ENCODE measurements around the gene UBN2. TPM values are rescaled to one million over a fixed set of nuclear protein-coding genes. Genes with fewer than 3 reads are reported as not detected.
"Not testable (repeated sequence)": the region's sequence is repeated elsewhere in the genome, so short reads cannot be mapped to it uniquely, and the experiment has no call there.

Gene UBN2
- total RNA-seq, 1 experiment from 2014 or later, result 39.0 TPM

DNA sequence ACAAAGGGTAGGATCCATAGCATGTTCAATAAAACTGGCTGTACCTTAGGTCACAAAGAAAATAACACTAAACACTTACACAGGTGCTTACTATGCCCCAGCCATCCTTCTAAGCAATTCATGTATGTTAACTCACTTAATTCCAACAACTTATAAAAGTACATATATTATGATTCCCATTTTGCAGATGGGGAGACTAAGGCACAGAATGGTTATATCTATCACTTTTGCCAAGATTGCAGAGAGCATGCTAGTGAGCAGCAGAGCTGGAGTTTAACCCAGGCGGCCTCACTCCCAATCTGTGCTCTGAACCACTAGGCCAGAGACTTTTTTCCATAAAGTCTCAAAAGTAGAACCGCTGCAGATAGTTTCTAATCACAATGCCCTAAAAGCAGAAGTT is 18.9 kb upstream of the UBN2 start:
- DNase-seq (ENCODE audit: low spot score) (no peak), ATAC-seq (no peak)
- H3K27ac Mint-ChIP-seq, result no peak overlapping the region
- H3K4me1 Mint-ChIP-seq, result no peaks in the 10 kb centered on the region
- H3K9me3 Mint-ChIP-seq, result peaks cover 5% of the 10 kb centered on the region
- no peak overlapping the region for H3K4me3 Mint-ChIP-seq
- ChIA-PET POLR2A (no interaction called here), CTCF (no interaction called here)
- peaks cover under 1% of the 10 kb centered on the region; the same call in 1 of the 2 replicates for H3K36me3 Mint-ChIP-seq
- TF ChIP-seq ZNF232 (CRISPR knock-in tag; IDR thresholded peaks at IDR 0.05), result no peak
- TF ChIP-seq, protein P1, sequence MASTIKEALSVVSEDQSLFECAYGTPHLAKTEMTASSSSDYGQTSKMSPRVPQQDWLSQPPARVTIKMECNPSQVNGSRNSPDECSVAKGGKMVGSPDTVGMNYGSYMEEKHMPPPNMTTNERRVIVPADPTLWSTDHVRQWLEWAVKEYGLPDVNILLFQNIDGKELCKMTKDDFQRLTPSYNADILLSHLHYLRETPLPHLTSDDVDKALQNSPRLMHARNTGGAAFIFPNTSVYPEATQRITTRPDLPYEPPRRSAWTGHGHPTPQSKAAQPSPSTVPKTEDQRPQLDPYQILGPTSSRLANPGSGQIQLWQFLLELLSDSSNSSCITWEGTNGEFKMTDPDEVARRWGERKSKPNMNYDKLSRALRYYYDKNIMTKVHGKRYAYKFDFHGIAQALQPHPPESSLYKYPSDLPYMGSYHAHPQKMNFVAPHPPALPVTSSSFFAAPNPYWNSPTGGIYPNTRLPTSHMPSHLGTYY (CRISPR knock-in tag; IDR thresholded peaks at IDR 0.05), result no peak
- TF ChIP-seq ETV6 (CRISPR knock-in tag; IDR thresholded peaks at IDR 0.05), result no peak
- TF ChIP-seq, protein P2, sequence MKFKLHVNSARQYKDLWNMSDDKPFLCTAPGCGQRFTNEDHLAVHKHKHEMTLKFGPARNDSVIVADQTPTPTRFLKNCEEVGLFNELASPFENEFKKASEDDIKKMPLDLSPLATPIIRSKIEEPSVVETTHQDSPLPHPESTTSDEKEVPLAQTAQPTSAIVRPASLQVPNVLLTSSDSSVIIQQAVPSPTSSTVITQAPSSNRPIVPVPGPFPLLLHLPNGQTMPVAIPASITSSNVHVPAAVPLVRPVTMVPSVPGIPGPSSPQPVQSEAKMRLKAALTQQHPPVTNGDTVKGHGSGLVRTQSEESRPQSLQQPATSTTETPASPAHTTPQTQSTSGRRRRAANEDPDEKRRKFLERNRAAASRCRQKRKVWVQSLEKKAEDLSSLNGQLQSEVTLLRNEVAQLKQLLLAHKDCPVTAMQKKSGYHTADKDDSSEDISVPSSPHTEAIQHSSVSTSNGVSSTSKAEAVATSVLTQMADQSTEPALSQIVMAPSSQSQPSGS (CRISPR knock-in tag; IDR thresholded peaks at IDR 0.05; ENCODE audit: borderline replicate concordance, low read depth), result no peak
- TF ChIP-seq, protein P3, sequence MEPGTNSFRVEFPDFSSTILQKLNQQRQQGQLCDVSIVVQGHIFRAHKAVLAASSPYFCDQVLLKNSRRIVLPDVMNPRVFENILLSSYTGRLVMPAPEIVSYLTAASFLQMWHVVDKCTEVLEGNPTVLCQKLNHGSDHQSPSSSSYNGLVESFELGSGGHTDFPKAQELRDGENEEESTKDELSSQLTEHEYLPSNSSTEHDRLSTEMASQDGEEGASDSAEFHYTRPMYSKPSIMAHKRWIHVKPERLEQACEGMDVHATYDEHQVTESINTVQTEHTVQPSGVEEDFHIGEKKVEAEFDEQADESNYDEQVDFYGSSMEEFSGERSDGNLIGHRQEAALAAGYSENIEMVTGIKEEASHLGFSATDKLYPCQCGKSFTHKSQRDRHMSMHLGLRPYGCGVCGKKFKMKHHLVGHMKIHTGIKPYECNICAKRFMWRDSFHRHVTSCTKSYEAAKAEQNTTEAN (CRISPR knock-in tag; IDR thresholded peaks at IDR 0.05), result no peak
- no peak for TF ChIP-seq GTF2I (CRISPR knock-in tag; conservative IDR thresholded peaks at IDR 0.05)
- no peak for TF ChIP-seq SMAD3 (CRISPR knock-in tag; IDR thresholded peaks at IDR 0.05; ENCODE audit: borderline replicate concordance)
- TF ChIP-seq, protein P4, sequence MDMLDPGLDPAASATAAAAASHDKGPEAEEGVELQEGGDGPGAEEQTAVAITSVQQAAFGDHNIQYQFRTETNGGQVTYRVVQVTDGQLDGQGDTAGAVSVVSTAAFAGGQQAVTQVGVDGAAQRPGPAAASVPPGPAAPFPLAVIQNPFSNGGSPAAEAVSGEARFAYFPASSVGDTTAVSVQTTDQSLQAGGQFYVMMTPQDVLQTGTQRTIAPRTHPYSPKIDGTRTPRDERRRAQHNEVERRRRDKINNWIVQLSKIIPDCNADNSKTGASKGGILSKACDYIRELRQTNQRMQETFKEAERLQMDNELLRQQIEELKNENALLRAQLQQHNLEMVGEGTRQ (CRISPR knock-in tag; IDR thresholded peaks at IDR 0.05), result no peak
- TF ChIP-seq, protein P5, sequence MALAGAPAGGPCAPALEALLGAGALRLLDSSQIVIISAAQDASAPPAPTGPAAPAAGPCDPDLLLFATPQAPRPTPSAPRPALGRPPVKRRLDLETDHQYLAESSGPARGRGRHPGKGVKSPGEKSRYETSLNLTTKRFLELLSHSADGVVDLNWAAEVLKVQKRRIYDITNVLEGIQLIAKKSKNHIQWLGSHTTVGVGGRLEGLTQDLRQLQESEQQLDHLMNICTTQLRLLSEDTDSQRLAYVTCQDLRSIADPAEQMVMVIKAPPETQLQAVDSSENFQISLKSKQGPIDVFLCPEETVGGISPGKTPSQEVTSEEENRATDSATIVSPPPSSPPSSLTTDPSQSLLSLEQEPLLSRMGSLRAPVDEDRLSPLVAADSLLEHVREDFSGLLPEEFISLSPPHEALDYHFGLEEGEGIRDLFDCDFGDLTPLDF (CRISPR knock-in tag; IDR thresholded peaks at IDR 0.05), result no peak
- no peak for TF ChIP-seq TEAD4 (CRISPR knock-in tag; IDR thresholded peaks at IDR 0.05)
- no peak for TF ChIP-seq RELA (CRISPR knock-in tag; IDR thresholded peaks at IDR 0.05; ENCODE audit: borderline replicate concordance)
- no peaks in the 10 kb centered on the region for H3K27me3 Mint-ChIP-seq (ENCODE audit: low read depth)

DNA sequence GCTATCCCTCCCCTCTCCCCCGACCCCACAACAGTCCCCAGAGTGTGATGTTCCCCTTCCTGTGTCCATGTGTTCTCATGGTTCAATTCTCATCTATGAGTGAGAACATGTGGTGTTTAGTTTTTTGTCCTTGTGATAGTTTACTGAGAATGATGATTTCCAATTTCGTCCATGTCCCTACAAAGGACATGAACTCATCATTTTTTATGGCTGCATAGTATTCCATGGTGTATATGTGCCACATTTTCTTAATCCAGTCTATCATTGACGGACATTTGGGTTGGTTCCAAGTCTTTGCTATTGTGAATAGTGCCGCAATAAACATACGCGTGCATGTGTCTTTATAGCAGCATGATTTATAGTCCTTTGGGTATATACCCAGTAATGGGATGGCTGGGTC is 17.5 kb upstream of the UBN2 start:
- H3K36me3 Mint-ChIP-seq; ATAC-seq; CTCF ChIA-PET; H3K4me3 Mint-ChIP-seq; H3K27me3 Mint-ChIP-seq (ENCODE audit: low read depth); H3K4me1 Mint-ChIP-seq; H3K27ac Mint-ChIP-seq; POLR2A ChIA-PET; H3K9me3 Mint-ChIP-seq; DNase-seq (ENCODE audit: low spot score): not testable (repeated sequence)

DNA sequence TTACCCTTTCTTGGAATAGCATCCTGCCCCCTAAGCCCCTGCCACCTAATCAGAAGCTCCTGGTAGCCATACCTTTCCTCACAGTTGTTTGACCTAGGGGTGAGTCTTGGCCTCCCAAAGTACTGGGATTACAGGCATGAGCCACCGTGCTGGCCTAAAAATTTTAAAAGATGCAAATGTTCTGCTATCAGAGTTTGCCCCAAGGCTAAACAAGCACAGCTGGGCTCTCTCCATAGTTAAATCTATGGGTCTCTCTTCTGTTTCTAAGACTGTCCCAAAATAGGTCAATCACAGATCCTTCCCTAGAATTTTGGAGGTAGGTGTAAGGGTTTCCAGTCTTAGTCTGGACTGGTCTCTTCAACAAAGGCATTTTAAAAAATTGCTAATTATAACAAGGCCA is 12.9 kb upstream of the UBN2 start:
- Mint-ChIP-seq H3K36me3 (no peaks in the 10 kb centered on the region), H3K9me3 (peaks cover 7% of the 10 kb centered on the region; the same call in 1 of the 2 replicates), H3K4me3 (no peak overlapping the region), H3K27me3 (ENCODE audit: low read depth) (no peaks in the 10 kb centered on the region; the same call in 1 of the 2 replicates), H3K27ac (no peak overlapping the region), H3K4me1 (peaks cover 6% of the 10 kb centered on the region)
- ChIA-PET POLR2A (no interaction called here), CTCF (no interaction called here)
- DNase-seq (ENCODE audit: low spot score), result no peak
- no peak for ATAC-seq
- TF ChIP-seq ETV6 (CRISPR knock-in tag; IDR thresholded peaks at IDR 0.05), result no peak
- no peak for TF ChIP-seq ESRRA (CRISPR knock-in tag; IDR thresholded peaks at IDR 0.05; ENCODE audit: borderline replicate concordance)
- TF ChIP-seq CREM (CRISPR knock-in tag; IDR thresholded peaks at IDR 0.05), result no peak
- no peak for TF ChIP-seq MYBL2 (CRISPR knock-in tag; IDR thresholded peaks at IDR 0.05)
- TF ChIP-seq, protein P6, sequence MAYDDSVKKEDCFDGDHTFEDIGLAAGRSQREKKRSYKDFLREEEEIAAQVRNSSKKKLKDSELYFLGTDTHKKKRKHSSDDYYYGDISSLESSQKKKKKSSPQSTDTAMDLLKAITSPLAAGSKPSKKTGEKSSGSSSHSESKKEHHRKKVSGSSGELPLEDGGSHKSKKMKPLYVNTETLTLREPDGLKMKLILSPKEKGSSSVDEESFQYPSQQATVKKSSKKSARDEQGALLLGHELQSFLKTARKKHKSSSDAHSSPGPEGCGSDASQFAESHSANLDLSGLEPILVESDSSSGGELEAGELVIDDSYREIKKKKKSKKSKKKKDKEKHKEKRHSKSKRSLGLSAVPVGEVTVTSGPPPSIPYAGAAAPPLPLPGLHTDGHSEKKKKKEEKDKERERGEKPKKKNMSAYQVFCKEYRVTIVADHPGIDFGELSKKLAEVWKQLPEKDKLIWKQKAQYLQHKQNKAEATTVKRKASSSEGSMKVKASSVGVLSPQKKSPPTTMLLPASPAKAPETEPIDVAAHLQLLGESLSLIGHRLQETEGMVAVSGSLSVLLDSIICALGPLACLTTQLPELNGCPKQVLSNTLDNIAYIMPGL (CRISPR knock-in tag; IDR thresholded peaks at IDR 0.05), result no peak
- no peak for TF ChIP-seq ZBTB21 (CRISPR knock-in tag; IDR thresholded peaks at IDR 0.05; ENCODE audit: borderline replicate concordance)
- TF ChIP-seq, protein P7, sequence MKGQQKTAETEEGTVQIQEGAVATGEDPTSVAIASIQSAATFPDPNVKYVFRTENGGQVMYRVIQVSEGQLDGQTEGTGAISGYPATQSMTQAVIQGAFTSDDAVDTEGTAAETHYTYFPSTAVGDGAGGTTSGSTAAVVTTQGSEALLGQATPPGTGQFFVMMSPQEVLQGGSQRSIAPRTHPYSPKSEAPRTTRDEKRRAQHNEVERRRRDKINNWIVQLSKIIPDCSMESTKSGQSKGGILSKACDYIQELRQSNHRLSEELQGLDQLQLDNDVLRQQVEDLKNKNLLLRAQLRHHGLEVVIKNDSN (CRISPR knock-in tag; IDR thresholded peaks at IDR 0.05), result no peak
- TF ChIP-seq, protein P8, sequence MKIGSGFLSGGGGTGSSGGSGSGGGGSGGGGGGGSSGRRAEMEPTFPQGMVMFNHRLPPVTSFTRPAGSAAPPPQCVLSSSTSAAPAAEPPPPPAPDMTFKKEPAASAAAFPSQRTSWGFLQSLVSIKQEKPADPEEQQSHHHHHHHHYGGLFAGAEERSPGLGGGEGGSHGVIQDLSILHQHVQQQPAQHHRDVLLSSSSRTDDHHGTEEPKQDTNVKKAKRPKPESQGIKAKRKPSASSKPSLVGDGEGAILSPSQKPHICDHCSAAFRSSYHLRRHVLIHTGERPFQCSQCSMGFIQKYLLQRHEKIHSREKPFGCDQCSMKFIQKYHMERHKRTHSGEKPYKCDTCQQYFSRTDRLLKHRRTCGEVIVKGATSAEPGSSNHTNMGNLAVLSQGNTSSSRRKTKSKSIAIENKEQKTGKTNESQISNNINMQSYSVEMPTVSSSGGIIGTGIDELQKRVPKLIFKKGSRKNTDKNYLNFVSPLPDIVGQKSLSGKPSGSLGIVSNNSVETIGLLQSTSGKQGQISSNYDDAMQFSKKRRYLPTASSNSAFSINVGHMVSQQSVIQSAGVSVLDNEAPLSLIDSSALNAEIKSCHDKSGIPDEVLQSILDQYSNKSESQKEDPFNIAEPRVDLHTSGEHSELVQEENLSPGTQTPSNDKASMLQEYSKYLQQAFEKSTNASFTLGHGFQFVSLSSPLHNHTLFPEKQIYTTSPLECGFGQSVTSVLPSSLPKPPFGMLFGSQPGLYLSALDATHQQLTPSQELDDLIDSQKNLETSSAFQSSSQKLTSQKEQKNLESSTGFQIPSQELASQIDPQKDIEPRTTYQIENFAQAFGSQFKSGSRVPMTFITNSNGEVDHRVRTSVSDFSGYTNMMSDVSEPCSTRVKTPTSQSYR (CRISPR knock-in tag; IDR thresholded peaks at IDR 0.05), result no peak
- no peak for TF ChIP-seq FOXK1 (CRISPR knock-in tag; IDR thresholded peaks at IDR 0.05)
- TF ChIP-seq NFYB (CRISPR knock-in tag; conservative IDR thresholded peaks at IDR 0.05; ENCODE audit: low read depth), result no peak
- TF ChIP-seq ZNF396 (CRISPR knock-in tag; IDR thresholded peaks at IDR 0.05; ENCODE audit: borderline replicate concordance), result no peak
- TF ChIP-seq TCF7 (CRISPR knock-in tag; IDR thresholded peaks at IDR 0.05; ENCODE audit: low read depth), result no peak
